AG04450 (cell line): ENCODE results near the gene KRT74. TPM values are rescaled to one million over a fixed set of nuclear protein-coding genes. Genes with fewer than 3 reads are reported as not detected.

Source experiments
- CTCF ChIA-PET: fragments of 300-600, 350-600 bp; formaldehyde crosslinking; extraction: SDS; loops from one replicate; lab custom pipeline; 2022; ENCODE audit warnings: antibody characterized with exemption, inconsistent platforms; lab: Charles Lee
- POLR2A ChIA-PET: fragments of 350-600 bp; formaldehyde crosslinking; extraction: SDS; loops from one replicate; lab custom pipeline; 2021; ENCODE audit warnings: antibody characterized with exemption, inconsistent platforms; lab: Yijun Ruan, JAX
- DNase-seq: peaks from one replicate; pipeline ENCODE4 v3.0.0-alpha.2; 2011; ENCODE audit warnings: low read depth, low spot score
- H3K27ac ChIP-seq: one replicate; pipeline ENCODE4 v1.5.1; 2012; ENCODE audit warnings: low read depth, low read length, control low read depth
- H3K27me3 ChIP-seq: one replicate; pipeline ENCODE4 v1.6.0; 2012; ENCODE audit warnings: low read length; ENCODE audit not compliant: control insufficient read depth, insufficient read depth
- H3K4me3 ChIP-seq: 2 replicates; pipeline ENCODE4 v1.5.1; 2011; ENCODE audit warnings: mild to moderate bottlenecking, low read depth, low read length, control low read depth
- H3K9me3 ChIP-seq: 2 replicates; pipeline ENCODE4 v1.5.1; 2012; ENCODE audit warnings: low read length; ENCODE audit not compliant: control insufficient read depth, insufficient read depth
- CTCF ChIP-seq: IDR thresholded peaks from 2 replicates; pipeline ENCODE4 v1.5.1; 2011; ENCODE audit warnings: low read depth, low read length, control low read depth, inconsistent platforms
- polyA plus RNA-seq: library from polyadenylated mRNA; depleted of rRNA; stranded (reverse); fragments of >200 nt; gene quantifications from 2 replicates; pipeline ENCODE4 v1.2.3, GENCODE V29; 2011

Gene KRT74
- polyA plus RNA-seq, 1 experiment = not detected

- no peak for DNase-seq
- ChIA-PET POLR2A (no interaction called here), CTCF (no interaction called here)
- Histone ChIP-seq H3K27ac (no peak overlapping the region), H3K27me3 (peaks cover 9% of the 10 kb centered on the region), H3K9me3 (no peaks in the 10 kb centered on the region; the same call in 1 of the 2 replicates), H3K4me3 (no peak overlapping the region)
- no peak for TF ChIP-seq CTCF
These were observed 30.8 kb downstream of the KRT74 start for GRCh38 chr12:52542785-52543318.

GRCh38 chr12:52542157-52542556 is 31.5 kb downstream of the KRT74 start:
- H3K9me3 ChIP-seq = no peaks in the 10 kb centered on the region; the same call in 1 of the 2 replicates
- no peak for DNase-seq
- POLR2A ChIA-PET = no interaction called here
- H3K4me3 ChIP-seq = no peak overlapping the region
- CTCF ChIA-PET = no interaction called here
- no peak overlapping the region for H3K27ac ChIP-seq
- peaks cover 9% of the 10 kb centered on the region for H3K27me3 ChIP-seq
- TF ChIP-seq CTCF = no peak

- DNase-seq = no peak
- H3K4me3 ChIP-seq = no peak overlapping the region
- no peak overlapping the region for H3K27ac ChIP-seq
- ChIA-PET CTCF (no interaction called here), POLR2A (no interaction called here)
- no peaks in the 10 kb centered on the region; the same call in 1 of the 2 replicates for H3K9me3 ChIP-seq
- H3K27me3 ChIP-seq = peaks cover 11% of the 10 kb centered on the region
- TF ChIP-seq CTCF = no peak
These were observed 31.9 kb downstream of the KRT74 start for GRCh38 chr12:52541709-52542108.

- peaks cover 5% of the 10 kb centered on the region for H3K27me3 ChIP-seq
- DNase-seq = no peak
- ChIA-PET CTCF (interaction anchor here (0.7 kb wide), 1 partner anchor 236 kb away, joined by 4 read pairs; no protein-coding TSS in a partner anchor), POLR2A (no interaction called here)
- H3K27ac ChIP-seq = no peak overlapping the region
- TF ChIP-seq CTCF = no peak
- H3K4me3 ChIP-seq = no peak overlapping the region
- no peaks in the 10 kb centered on the region for H3K9me3 ChIP-seq
These were observed 33.1 kb downstream of the KRT74 start for GRCh38 chr12:52540531-52540930.

- ChIA-PET CTCF (interaction anchor here (0.7 kb wide), 1 partner anchor 236 kb away, joined by 4 read pairs; no protein-coding TSS in a partner anchor), POLR2A (no interaction called here)
- no peak for DNase-seq
- TF ChIP-seq CTCF = no peak
- H3K27ac ChIP-seq = no peak overlapping the region
- peaks cover 5% of the 10 kb centered on the region for H3K27me3 ChIP-seq
- no peaks in the 10 kb centered on the region for H3K9me3 ChIP-seq
- H3K4me3 ChIP-seq = no peak overlapping the region
These were observed 33.8 kb downstream of the KRT74 start for GRCh38 chr12:52539821-52540173.
